Measurements from ENCODE around the gene SUCLG2. TPM values are rescaled to one million over a fixed set of nuclear protein-coding genes. Genes with fewer than 3 reads are reported as not detected.

SUCLG2 gene
- total and polyA plus RNA-seq, 10 of the 15 experiments (the other 5 are each of a cell fraction or from before 2014, with no cell fraction given) = 17.8 to 50.9 (median 37.2) TPM

DNA sequence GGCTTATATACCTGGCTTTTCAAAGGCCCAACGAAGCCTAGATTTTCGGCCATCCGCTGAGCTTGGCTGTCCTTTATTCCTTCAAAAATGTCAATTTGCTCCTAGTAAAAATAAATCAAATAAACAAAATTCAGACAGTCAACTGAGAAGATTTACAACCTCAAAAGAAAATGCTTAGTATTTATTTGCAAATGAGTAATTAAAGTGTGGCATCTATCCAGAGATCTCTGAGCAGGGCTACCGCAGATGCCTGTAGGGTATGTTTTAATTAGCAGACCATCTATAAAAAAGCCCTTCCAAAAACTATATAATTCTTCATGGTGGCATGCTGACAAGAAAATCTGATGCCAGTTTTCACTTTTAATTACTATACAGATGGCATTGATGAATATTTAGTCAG lies 136.2 kb downstream of the SUCLG2 start (continued):
- TF ChIP-seq, protein P1, sequence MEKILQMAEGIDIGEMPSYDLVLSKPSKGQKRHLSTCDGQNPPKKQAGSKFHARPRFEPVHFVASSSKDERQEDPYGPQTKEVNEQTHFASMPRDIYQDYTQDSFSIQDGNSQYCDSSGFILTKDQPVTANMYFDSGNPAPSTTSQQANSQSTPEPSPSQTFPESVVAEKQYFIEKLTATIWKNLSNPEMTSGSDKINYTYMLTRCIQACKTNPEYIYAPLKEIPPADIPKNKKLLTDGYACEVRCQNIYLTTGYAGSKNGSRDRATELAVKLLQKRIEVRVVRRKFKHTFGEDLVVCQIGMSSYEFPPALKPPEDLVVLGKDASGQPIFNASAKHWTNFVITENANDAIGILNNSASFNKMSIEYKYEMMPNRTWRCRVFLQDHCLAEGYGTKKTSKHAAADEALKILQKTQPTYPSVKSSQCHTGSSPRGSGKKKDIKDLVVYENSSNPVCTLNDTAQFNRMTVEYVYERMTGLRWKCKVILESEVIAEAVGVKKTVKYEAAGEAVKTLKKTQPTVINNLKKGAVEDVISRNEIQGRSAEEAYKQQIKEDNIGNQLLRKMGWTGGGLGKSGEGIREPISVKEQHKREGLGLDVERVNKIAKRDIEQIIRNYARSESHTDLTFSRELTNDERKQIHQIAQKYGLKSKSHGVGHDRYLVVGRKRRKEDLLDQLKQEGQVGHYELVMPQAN (conservative IDR thresholded peaks at IDR 0.05) = no peak
- TF ChIP-seq, protein P2, sequence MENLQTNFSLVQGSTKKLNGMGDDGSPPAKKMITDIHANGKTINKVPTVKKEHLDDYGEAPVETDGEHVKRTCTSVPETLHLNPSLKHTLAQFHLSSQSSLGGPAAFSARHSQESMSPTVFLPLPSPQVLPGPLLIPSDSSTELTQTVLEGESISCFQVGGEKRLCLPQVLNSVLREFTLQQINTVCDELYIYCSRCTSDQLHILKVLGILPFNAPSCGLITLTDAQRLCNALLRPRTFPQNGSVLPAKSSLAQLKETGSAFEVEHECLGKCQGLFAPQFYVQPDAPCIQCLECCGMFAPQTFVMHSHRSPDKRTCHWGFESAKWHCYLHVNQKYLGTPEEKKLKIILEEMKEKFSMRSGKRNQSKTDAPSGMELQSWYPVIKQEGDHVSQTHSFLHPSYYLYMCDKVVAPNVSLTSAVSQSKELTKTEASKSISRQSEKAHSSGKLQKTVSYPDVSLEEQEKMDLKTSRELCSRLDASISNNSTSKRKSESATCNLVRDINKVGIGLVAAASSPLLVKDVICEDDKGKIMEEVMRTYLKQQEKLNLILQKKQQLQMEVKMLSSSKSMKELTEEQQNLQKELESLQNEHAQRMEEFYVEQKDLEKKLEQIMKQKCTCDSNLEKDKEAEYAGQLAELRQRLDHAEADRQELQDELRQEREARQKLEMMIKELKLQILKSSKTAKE (IDR thresholded peaks at IDR 0.05; ENCODE audit: low read depth, poor library complexity, severe bottlenecking) = no peak

DNA sequence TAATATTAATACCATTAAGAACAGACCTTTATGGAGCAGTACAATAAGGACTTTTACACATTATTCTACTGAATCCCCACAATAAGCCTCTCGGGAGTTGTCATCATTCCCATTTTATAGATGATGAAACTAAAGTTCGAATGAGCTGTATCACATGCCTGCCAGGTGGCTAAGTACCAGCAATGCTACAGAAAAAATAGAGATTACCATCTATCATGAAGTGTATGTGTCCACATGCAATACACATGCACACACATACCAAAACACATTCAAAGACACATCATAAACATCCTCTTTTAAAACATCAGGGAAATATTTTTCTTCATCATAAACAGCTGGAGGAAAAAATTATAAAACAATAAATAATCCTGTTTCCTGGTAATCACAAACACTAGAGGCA lies 136.6 kb downstream of the SUCLG2 start:
- H2AFZ ChIP-seq (ENCODE audit: control insufficient read depth, low read depth, low read length) = no peak overlapping the region
- H3K27me3 ChIP-seq (replicated peaks in 1 of 2; ENCODE audit: control insufficient read depth in 2 of 2, insufficient read depth in 2 of 2, low read length in 1 of 2) = no peaks in the 10 kb centered on the region
- H3K4me2 ChIP-seq (ENCODE audit: control insufficient read depth, insufficient read depth) = no peak overlapping the region
- no TSS peak for BruUV-seq (replicated peaks)
- H3K79me2 ChIP-seq (ENCODE audit: control insufficient read depth, insufficient read depth, low read length) = no peaks in the 10 kb centered on the region
- H3K4me1 ChIP-seq (ENCODE audit: control insufficient read depth, insufficient read depth, low read length) = no peaks in the 10 kb centered on the region
- FAIRE-seq (no peak), DNase-seq (ENCODE audit: low read depth, low spot score) (no peak), ATAC-seq (no peak)
- intact Hi-C loops (cut with micrococcal nuclease; ENCODE audit: unreplicated experiment) (no loop called here), in situ Hi-C loops (cut with MboI) (no loop called here)
- H4K20me1 ChIP-seq (ENCODE audit: control insufficient read depth, insufficient read depth) = no peaks in the 10 kb centered on the region
- WGBS (ENCODE audit: insufficient coverage, insufficient replicate concordance, low lambda C conversion rate, missing lambda C conversion rate) = 100% methylated on average over 2 of the region's 2 CpGs
- no peaks in the 10 kb centered on the region for H3K9me3 ChIP-seq (replicated peaks; ENCODE audit: control insufficient read depth, insufficient read depth, low read length)
- ChIA-PET SMC1A (ENCODE audit: uncharacterized antibody, unreplicated experiment) (interaction anchor here (1.8 kb wide), 1 partner anchor 13 kb away, joined by 4 read pairs; no protein-coding TSS in a partner anchor), POLR2A (no interaction called here), CTCF (interaction anchor here (0.6 kb wide), 1 partner anchor 48 kb away, joined by 3 read pairs; no protein-coding TSS in a partner anchor), RAD21 (ENCODE audit: unreplicated experiment) (interaction anchor here (0.7 kb wide), 1 partner anchor 132 kb away, joined by 3 read pairs; no protein-coding TSS in a partner anchor)
- TF ChIP-seq HDGF (IDR thresholded peaks at IDR 0.05) (no peak), HDAC2 (IDR thresholded peaks at IDR 0.05) (no peak), BHLHE40 (IDR thresholded peaks at IDR 0.05; ENCODE audit: borderline replicate concordance in 1 of 2, low read depth in 2 of 2, low read length in 1 of 2) (no peak), NBN (IDR thresholded peaks at IDR 0.05) (no peak), MEF2A (IDR thresholded peaks at IDR 0.05; ENCODE audit: insufficient read depth, low read depth, low read length) (no peak), KLF5 (IDR thresholded peaks at IDR 0.05; ENCODE audit: partially characterized antibody) (no peak), DPF2 (IDR thresholded peaks at IDR 0.05) (no peak), ASH2L (IDR thresholded peaks at IDR 0.05; ENCODE audit: borderline replicate concordance, low read depth) (no peak), POLR2AphosphoS5 (IDR thresholded peaks at IDR 0.05; ENCODE audit: low read length) (no peak)
- TF ChIP-seq, protein P3, sequence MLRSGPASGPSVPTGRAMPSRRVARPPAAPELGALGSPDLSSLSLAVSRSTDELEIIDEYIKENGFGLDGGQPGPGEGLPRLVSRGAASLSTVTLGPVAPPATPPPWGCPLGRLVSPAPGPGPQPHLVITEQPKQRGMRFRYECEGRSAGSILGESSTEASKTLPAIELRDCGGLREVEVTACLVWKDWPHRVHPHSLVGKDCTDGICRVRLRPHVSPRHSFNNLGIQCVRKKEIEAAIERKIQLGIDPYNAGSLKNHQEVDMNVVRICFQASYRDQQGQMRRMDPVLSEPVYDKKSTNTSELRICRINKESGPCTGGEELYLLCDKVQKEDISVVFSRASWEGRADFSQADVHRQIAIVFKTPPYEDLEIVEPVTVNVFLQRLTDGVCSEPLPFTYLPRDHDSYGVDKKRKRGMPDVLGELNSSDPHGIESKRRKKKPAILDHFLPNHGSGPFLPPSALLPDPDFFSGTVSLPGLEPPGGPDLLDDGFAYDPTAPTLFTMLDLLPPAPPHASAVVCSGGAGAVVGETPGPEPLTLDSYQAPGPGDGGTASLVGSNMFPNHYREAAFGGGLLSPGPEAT (IDR thresholded peaks at IDR 0.05; ENCODE audit: low read depth) = no peak
- TF ChIP-seq, protein P4, sequence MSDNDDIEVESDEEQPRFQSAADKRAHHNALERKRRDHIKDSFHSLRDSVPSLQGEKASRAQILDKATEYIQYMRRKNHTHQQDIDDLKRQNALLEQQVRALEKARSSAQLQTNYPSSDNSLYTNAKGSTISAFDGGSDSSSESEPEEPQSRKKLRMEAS (IDR thresholded peaks at IDR 0.05; ENCODE audit: low read depth, low read length) = no peak
- TF ChIP-seq, protein P5, sequence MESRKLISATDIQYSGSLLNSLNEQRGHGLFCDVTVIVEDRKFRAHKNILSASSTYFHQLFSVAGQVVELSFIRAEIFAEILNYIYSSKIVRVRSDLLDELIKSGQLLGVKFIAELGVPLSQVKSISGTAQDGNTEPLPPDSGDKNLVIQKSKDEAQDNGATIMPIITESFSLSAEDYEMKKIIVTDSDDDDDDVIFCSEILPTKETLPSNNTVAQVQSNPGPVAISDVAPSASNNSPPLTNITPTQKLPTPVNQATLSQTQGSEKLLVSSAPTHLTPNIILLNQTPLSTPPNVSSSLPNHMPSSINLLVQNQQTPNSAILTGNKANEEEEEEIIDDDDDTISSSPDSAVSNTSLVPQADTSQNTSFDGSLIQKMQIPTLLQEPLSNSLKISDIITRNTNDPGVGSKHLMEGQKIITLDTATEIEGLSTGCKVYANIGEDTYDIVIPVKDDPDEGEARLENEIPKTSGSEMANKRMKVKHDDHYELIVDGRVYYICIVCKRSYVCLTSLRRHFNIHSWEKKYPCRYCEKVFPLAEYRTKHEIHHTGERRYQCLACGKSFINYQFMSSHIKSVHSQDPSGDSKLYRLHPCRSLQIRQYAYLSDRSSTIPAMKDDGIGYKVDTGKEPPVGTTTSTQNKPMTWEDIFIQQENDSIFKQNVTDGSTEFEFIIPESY (IDR thresholded peaks at IDR 0.05) = no peak
- peaks cover 0 to 14% of the 10 kb centered on the region in 2 experiments; a peak in 1 of 4 replicates for H3K36me3 ChIP-seq (ENCODE audit: control insufficient read depth in 2 of 2, insufficient read depth in 2 of 2, low read length in 1 of 2)
- H3K4me3 ChIP-seq = no peak overlapping the region
- H3K27ac ChIP-seq (ENCODE audit: control insufficient read depth, insufficient read depth) = no peak overlapping the region
- H3K9ac ChIP-seq (ENCODE audit: control insufficient read depth, insufficient read depth, low read length) = no peak overlapping the region
